IMR-90 (cell line): Measurements from ENCODE around the gene ANKRD13A. TPM values are rescaled to one million over a fixed set of nuclear protein-coding genes. Genes with fewer than 3 reads are reported as not detected.

Experiments
- ATAC-seq: fragments of 200-7000 bp; cut with Tn5 transposase; 2 replicates; pipeline ENCODE4 v1.9.1; 2020; ENCODE audit warnings: low read depth, mild to moderate bottlenecking, moderate library complexity
- BruUV-seq: library from RNA; stranded (reverse); fragments of 400-500 nt; replicated peaks from 2 replicates; lab custom pipeline; 2021; lab: Mats Ljungman, UMichigan
- CTCF ChIA-PET: fragments of 300-600 bp; formaldehyde crosslinking; extraction: SDS; loops from one replicate; lab custom pipeline; 2021; ENCODE audit warnings: antibody characterized with exemption; lab: Yijun Ruan, JAX
- POLR2A ChIA-PET: fragments of 300-600 bp; sonication (Branson Sonifier 250); formaldehyde crosslinking; loops from one replicate; lab custom pipeline; 2022; ENCODE audit warnings: antibody characterized with exemption; ENCODE audit not compliant: unreplicated experiment; lab: Charles Lee
- DNase-seq: peaks from one replicate; pipeline ENCODE4 v3.0.0; 2013
- H2AFZ ChIP-seq: replicated peaks from 2 replicates; pipeline ENCODE3; 2013; ENCODE audit warnings: low read length, mild to moderate bottlenecking; ENCODE audit not compliant: poor library complexity
- H2AK5ac ChIP-seq: 2 replicates; pipeline ENCODE4 v1.6.1; 2013; ENCODE audit warnings: low read depth, low read length, inconsistent platforms
- H2AK9ac ChIP-seq: replicated peaks from 2 replicates; pipeline ENCODE3; 2013; ENCODE audit warnings: mild to moderate bottlenecking, low read depth, low read length, moderate library complexity; ENCODE audit not compliant: poor library complexity
- H2BK120ac ChIP-seq: 2 replicates; pipeline ENCODE4 v1.6.1; 2013; ENCODE audit warnings: low read depth, low read length, inconsistent platforms
- H2BK15ac ChIP-seq: 3 replicates; pipeline ENCODE4 v1.6.1; 2013; ENCODE audit warnings: low read depth, low read length, inconsistent platforms
- H2BK20ac ChIP-seq: 2 replicates; pipeline ENCODE4 v1.6.1; 2013; ENCODE audit warnings: low read depth, mild to moderate bottlenecking, inconsistent platforms, low read length, moderate library complexity
- H2BK5ac ChIP-seq: 2 replicates; pipeline ENCODE4 v1.6.1; 2013; ENCODE audit warnings: mild to moderate bottlenecking, low read depth, low read length, inconsistent platforms; ENCODE audit not compliant: poor library complexity, severe bottlenecking
- H3K14ac ChIP-seq: replicated peaks from 2 replicates; pipeline ENCODE4 v1.6.1; 2013; ENCODE audit warnings: low read depth, low read length, inconsistent platforms
- H3K18ac ChIP-seq: 2 replicates; pipeline ENCODE4 v1.6.1; 2013; ENCODE audit warnings: low read depth, low read length, control low read depth
- H3K23ac ChIP-seq: 2 replicates; pipeline ENCODE4 v1.6.1; 2013; ENCODE audit warnings: low read depth, low read length, inconsistent platforms
- H3K27ac ChIP-seq: 2 replicates; pipeline ENCODE4 v1.5.1; 2013; ENCODE audit warnings: mild to moderate bottlenecking, control low read depth, low read length; ENCODE audit not compliant: insufficient read depth
- H3K27me3 ChIP-seq: 2 replicates; pipeline ENCODE4 v1.6.1; 2013; ENCODE audit warnings: low read length; ENCODE audit not compliant: control insufficient read depth, insufficient read depth
- H3K36me3 ChIP-seq: 2 replicates; pipeline ENCODE4 v1.6.1; 2013; ENCODE audit warnings: low read length, mixed read lengths; ENCODE audit not compliant: control insufficient read depth, insufficient read depth
- H3K4ac ChIP-seq: 2 replicates; pipeline ENCODE4 v1.6.1; 2013; ENCODE audit warnings: low read depth, low read length, inconsistent platforms
- H3K4me1 ChIP-seq: 2 replicates; pipeline ENCODE4 v1.6.1; 2013; ENCODE audit warnings: low read length, mixed read lengths; ENCODE audit not compliant: control insufficient read depth, insufficient read depth
- H3K4me2 ChIP-seq: 2 replicates; pipeline ENCODE4 v1.6.1; 2013; ENCODE audit warnings: low read depth, mild to moderate bottlenecking, control low read depth, low read length, moderate library complexity
- H3K4me3 ChIP-seq: 2 replicates; pipeline ENCODE4 v1.5.1; 2013; ENCODE audit warnings: low read depth, mild to moderate bottlenecking, control low read depth, low read length, moderate library complexity; ENCODE audit not compliant: insufficient read depth
- H3K56ac ChIP-seq: 2 replicates; pipeline ENCODE4 v1.6.1; 2013; ENCODE audit warnings: low read length, inconsistent platforms; ENCODE audit not compliant: insufficient read depth; ENCODE audit errors: extremely low read depth
- H3K79me1 ChIP-seq, 2 experiments: 2 replicates each; pipeline ENCODE4 v1.6.1; 2013; ENCODE audit warnings: low read length in 2 of 2, inconsistent platforms in 1 of 2, low read depth in 1 of 2
- H3K9ac ChIP-seq: 2 replicates; pipeline ENCODE4 v1.6.1; 2013; ENCODE audit warnings: low read depth, low read length, control low read depth
- H3K9me1 ChIP-seq: 2 replicates; pipeline ENCODE4 v1.6.1; 2013; ENCODE audit warnings: low read length, inconsistent platforms; ENCODE audit not compliant: insufficient read depth
- H3K9me3 ChIP-seq: 2 replicates; pipeline ENCODE4 v1.6.1; 2013; ENCODE audit warnings: low read length; ENCODE audit not compliant: control insufficient read depth, insufficient read depth
- H4K20me1 ChIP-seq: 2 replicates; pipeline ENCODE4 v1.6.1; 2013; ENCODE audit warnings: low read length, inconsistent platforms; ENCODE audit not compliant: insufficient read depth
- H4K5ac ChIP-seq: 2 replicates; pipeline ENCODE4 v1.6.1; 2013; ENCODE audit warnings: mild to moderate bottlenecking, low read depth, low read length, control low read depth
- H4K8ac ChIP-seq, 2 experiments: 2 replicates each; pipeline ENCODE4 v1.6.1; 2013; ENCODE audit warnings: low read depth in 2 of 2, low read length in 2 of 2, control low read depth in 1 of 2, inconsistent platforms in 1 of 2
- H4K91ac ChIP-seq: 2 replicates; pipeline ENCODE4 v1.6.1; 2013; ENCODE audit warnings: low read depth, low read length, inconsistent platforms; ENCODE audit not compliant: insufficient read depth
- BHLHE40 ChIP-seq: fragments of 150-350 bp; IDR thresholded peaks from 2 replicates; pipeline ENCODE4 v1.6.1; 2016; ENCODE audit warnings: mild to moderate bottlenecking, low read depth, low read length
- CEBPB ChIP-seq: IDR thresholded peaks from 2 replicates; pipeline ENCODE4 v1.6.1; 2012; ENCODE audit warnings: low read depth, low read length, improper control_type of control experiment
- CHD1 ChIP-seq: IDR thresholded peaks from 2 replicates; pipeline ENCODE4 v1.6.1; 2012; ENCODE audit warnings: low read depth, low read length, improper control_type of control experiment
- CTCF ChIP-seq: conservative IDR thresholded peaks from 2 replicates; pipeline ENCODE4 v1.5.1; 2012; ENCODE audit warnings: mild to moderate bottlenecking, low read depth, low read length, improper control_type of control experiment
- ELK1 ChIP-seq: fragments of 150-350 bp; IDR thresholded peaks from 2 replicates; pipeline ENCODE4 v1.6.1; 2016; ENCODE audit warnings: low read depth, mild to moderate bottlenecking, low read length, moderate library complexity, borderline replicate concordance
- FOS ChIP-seq: fragments of 150-350 bp; IDR thresholded peaks from 2 replicates; pipeline ENCODE4 v1.6.1; 2016; ENCODE audit warnings: low read depth, low read length
- MAFK ChIP-seq: IDR thresholded peaks from 2 replicates; pipeline ENCODE4 v1.6.1; 2012; ENCODE audit warnings: low read depth, low read length, improper control_type of control experiment
- MAZ ChIP-seq: IDR thresholded peaks from 2 replicates; pipeline ENCODE4 v1.6.1; 2012; ENCODE audit warnings: low read depth, mild to moderate bottlenecking, low read length, improper control_type of control experiment, moderate library complexity, borderline replicate concordance
- MXI1 ChIP-seq: IDR thresholded peaks from 2 replicates; pipeline ENCODE4 v1.6.1; 2012; ENCODE audit warnings: low read depth, mild to moderate bottlenecking, low read length, moderate library complexity, borderline replicate concordance
- NFE2L2 ChIP-seq: fragments of 150-350 bp; IDR thresholded peaks from 2 replicates; pipeline ENCODE4 v1.6.1; 2016; ENCODE audit warnings: low read depth, mild to moderate bottlenecking, low read length
- RAD21 ChIP-seq: IDR thresholded peaks from 2 replicates; pipeline ENCODE4 v1.6.1; 2012; ENCODE audit warnings: low read length, improper control_type of control experiment
- RCOR1 ChIP-seq: IDR thresholded peaks from 2 replicates; pipeline ENCODE4 v1.6.1; 2012; ENCODE audit warnings: mild to moderate bottlenecking, low read length, improper control_type of control experiment; ENCODE audit not compliant: insufficient replicate concordance
- RFX5 ChIP-seq: IDR thresholded peaks from 2 replicates; pipeline ENCODE4 v1.8.0; 2012; ENCODE audit warnings: low read depth, mild to moderate bottlenecking, low read length, moderate library complexity
- USF2 ChIP-seq: fragments of 150-350 bp; IDR thresholded peaks from 2 replicates; pipeline ENCODE4 v1.6.1; 2017; ENCODE audit warnings: mild to moderate bottlenecking, antibody characterized with exemption, low read length, low read depth
- WGBS, 2 experiments: methylation state at CpG; one replicate each; pipeline versions ENCODE4 v1.1.5 to v1.1.7; 2013; ENCODE audit warnings: missing lambda C conversion rate in 2 of 2; ENCODE audit not compliant: insufficient read length in 1 of 2; ENCODE audit errors: extremely low coverage in 2 of 2; 5-methylcytosine and 5-hydroxymethylcytosine counted together
- dilution Hi-C: fragments of 300-500 bp; cut with HindIII; formaldehyde crosslinking; loops from one replicate; pipeline ENCODE4 v1.14.3; 2018; ENCODE audit warnings: low sequenced_read_pairs; ENCODE audit not compliant: unreplicated experiment
- in situ Hi-C: fragments of 300-500 bp; cut with MboI; formaldehyde crosslinking; loops from 3 replicates; pipeline ENCODE4 v1.14.3; 2019; ENCODE audit warnings: low sequenced_read_pairs, inconsistent platforms, mixed read lengths
- intact Hi-C: fragments of 100-400 bp; cut with micrococcal nuclease; formaldehyde crosslinking; loops from 2 replicates; pipeline ENCODE4 v1.10.0; 2022
- polyA plus RNA-seq, 3 experiments: library from polyadenylated mRNA; depleted of rRNA; stranded (reverse); fragments of >200 nt; gene quantifications; 2 replicates each; pipeline ENCODE4 v1.2.3, GENCODE V29; 2012; ENCODE audit warnings: low replicate concordance in 1 of 3
- total RNA-seq: library from RNA; depleted of rRNA; stranded (reverse); fragments of >200 nt; gene quantifications from 2 replicates; pipeline ENCODE4 v1.2.3, GENCODE V29; 2012

Gene ANKRD13A
- total and polyA plus RNA-seq, 2 of the 4 experiments (the other 2 are of a cell fraction), result 299 to 449 TPM

- Histone ChIP-seq H3K9ac (no peak overlapping the region), H2BK120ac (no peak overlapping the region), H3K14ac (no peak overlapping the region), H3K27ac (no peak overlapping the region), H3K18ac (no peak overlapping the region), H2BK20ac (no peak overlapping the region), H2BK15ac (no peak overlapping the region), H4K91ac (no peak overlapping the region), H3K4ac (no peak overlapping the region), H3K79me1 (peaks cover 3 to 7% of the 10 kb centered on the region in 2 experiments), H3K4me3 (no peak overlapping the region), H2AK9ac (no peak overlapping the region), H4K5ac (no peak overlapping the region), H4K20me1 (no peaks in the 10 kb centered on the region), H3K23ac (no peak overlapping the region), H3K36me3 (peaks cover 37% of the 10 kb centered on the region), H2AFZ (no peak overlapping the region), H2BK5ac (no peak overlapping the region), H3K56ac (no peak overlapping the region), H3K4me1 (no peaks in the 10 kb centered on the region), H3K9me1 (peaks cover under 1% of the 10 kb centered on the region; the same call in 1 of the 2 replicates), H4K8ac (no peak overlapping the region), H3K9me3 (peaks cover 2% of the 10 kb centered on the region; the same call in 1 of the 2 replicates), H3K4me2 (no peak overlapping the region), H3K27me3 (no peaks in the 10 kb centered on the region), H2AK5ac (no peak overlapping the region)
- in situ Hi-C loops, result no loop called here
- intact Hi-C loops, result no loop called here
- TF ChIP-seq RCOR1 (no peak), RFX5 (no peak), CHD1 (no peak), RAD21 (no peak), USF2 (no peak), MXI1 (no peak), BHLHE40 (no peak), CTCF (no peak), NFE2L2 (no peak), FOS (no peak), MAFK (no peak), ELK1 (no peak), MAZ (no peak), CEBPB (no peak)
- dilution Hi-C loops, result no loop called here
- WGBS, 2 experiments, result no CpG with 5 or more reads among the region's 4 CpGs
- DNase-seq (no peak), ATAC-seq (no peak)
- BruUV-seq, result no TSS peak
- CTCF ChIA-PET, result no interaction called here
- POLR2A ChIA-PET, result no interaction called here
These were observed 26.4 kb upstream of the ANKRD13A start for GRCh38 chr12:109972821-109973220.
